ENCODE measurements around the gene SP6.

DNA sequence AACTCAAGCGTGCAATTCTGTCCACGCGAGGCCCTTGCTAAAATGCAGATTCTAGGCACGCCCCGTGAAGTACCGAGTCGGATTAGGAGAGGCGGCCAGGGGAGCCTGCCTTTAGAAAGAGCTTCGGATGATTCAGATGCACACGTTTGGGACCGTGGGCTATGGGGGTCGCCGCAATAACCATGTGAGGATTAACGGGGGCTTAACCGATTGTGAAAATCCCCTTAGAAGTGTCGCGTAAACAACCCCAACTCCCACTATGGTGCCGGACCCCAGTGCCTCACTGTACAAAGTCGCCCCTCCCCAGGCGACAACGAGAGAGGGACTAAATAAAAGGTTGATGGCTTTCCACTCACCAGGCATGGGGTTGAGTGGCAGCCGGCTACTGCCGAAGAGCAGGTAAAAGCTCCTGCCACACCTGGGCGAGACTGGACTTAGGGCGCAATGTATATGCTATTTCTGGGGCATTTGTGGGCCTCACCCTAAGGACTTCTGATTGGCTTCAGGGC is 44.4 kb upstream of the SP6 start:
- TF ChIP-seq, protein P1, sequence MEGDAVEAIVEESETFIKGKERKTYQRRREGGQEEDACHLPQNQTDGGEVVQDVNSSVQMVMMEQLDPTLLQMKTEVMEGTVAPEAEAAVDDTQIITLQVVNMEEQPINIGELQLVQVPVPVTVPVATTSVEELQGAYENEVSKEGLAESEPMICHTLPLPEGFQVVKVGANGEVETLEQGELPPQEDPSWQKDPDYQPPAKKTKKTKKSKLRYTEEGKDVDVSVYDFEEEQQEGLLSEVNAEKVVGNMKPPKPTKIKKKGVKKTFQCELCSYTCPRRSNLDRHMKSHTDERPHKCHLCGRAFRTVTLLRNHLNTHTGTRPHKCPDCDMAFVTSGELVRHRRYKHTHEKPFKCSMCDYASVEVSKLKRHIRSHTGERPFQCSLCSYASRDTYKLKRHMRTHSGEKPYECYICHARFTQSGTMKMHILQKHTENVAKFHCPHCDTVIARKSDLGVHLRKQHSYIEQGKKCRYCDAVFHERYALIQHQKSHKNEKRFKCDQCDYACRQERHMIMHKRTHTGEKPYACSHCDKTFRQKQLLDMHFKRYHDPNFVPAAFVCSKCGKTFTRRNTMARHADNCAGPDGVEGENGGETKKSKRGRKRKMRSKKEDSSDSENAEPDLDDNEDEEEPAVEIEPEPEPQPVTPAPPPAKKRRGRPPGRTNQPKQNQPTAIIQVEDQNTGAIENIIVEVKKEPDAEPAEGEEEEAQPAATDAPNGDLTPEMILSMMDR (IDR thresholded peaks at IDR 0.05): peak in 1 of 6 experiments; percentile 3
- peak in 3 of 4 donors; percentile 88 to 93 (median 93) for TF ChIP-seq POLR2A (IDR thresholded peaks at IDR 0.05)
